HCT116 (cell line): ENCODE results near the gene PHACTR1. TPM values are rescaled to one million over a fixed set of nuclear protein-coding genes. Genes with fewer than 3 reads are reported as not detected.

ENCODE experiments used
- ATAC-seq: fragments of 200-7000 bp; cut with Tn5 transposase; 2 replicates; pipeline ENCODE4 v1.9.1; 2020; ENCODE audit warnings: mild to moderate bottlenecking, moderate library complexity
- BruUV-seq: library from RNA; stranded (reverse); fragments of 400-500 nt; replicated peaks from 2 replicates; lab custom pipeline; 2021; lab: Mats Ljungman, UMichigan
- CTCF ChIA-PET: fragments of 300-600 bp; sonication (Branson Sonifier 250); formaldehyde crosslinking; loops from one replicate; lab custom pipeline; 2021; ENCODE audit warnings: antibody characterized with exemption; lab: Charles Lee
- POLR2A ChIA-PET: fragments of 300-600, 350-600 bp; sonication (Branson Sonifier 250); formaldehyde crosslinking; loops from one replicate; lab custom pipeline; 2021; ENCODE audit warnings: antibody characterized with exemption; lab: Charles Lee
- RAD21 ChIA-PET, 2 experiments: fragments of 300-600 bp; sonication (Branson Sonifier 250); formaldehyde crosslinking; loops; one replicate each; lab custom pipeline; 2023; ENCODE audit warnings: low total read pairs in 2 of 2; ENCODE audit not compliant: uncharacterized antibody in 2 of 2, unreplicated experiment in 2 of 2, low non-redundant PET in 1 of 2; lab: Charles Lee
- DNase-seq: peaks from one replicate; pipeline ENCODE4 v3.0.0-alpha.2; 2010; ENCODE audit warnings: low read depth, low spot score
- H2AFZ ChIP-seq: fragments of 200-600 bp; shearing (Covaris generic), sonication (generic); 2 replicates; pipeline ENCODE4 v1.6.1; 2017; ENCODE audit warnings: low read depth, mixed run types, mixed read lengths, antibody characterized with exemption, low read length; ENCODE audit not compliant: poor library complexity, severe bottlenecking
- H3K27ac ChIP-seq: 2 replicates; pipeline ENCODE4 v1.5.1; 2012; ENCODE audit warnings: low read depth, low read length
- H3K27me3 ChIP-seq: fragments of 200-600 bp; sonication (generic); 2 replicates; pipeline ENCODE4 v1.6.1; 2016; ENCODE audit warnings: mixed run types, low read length, mixed read lengths; ENCODE audit not compliant: insufficient read depth
- H3K36me3 ChIP-seq, 2 experiments: fragments of 200-500 bp in 1 of 2; fragments of 200-600 bp in 1 of 2; sonication (Bioruptor generic) in 1 of 2; sonication (generic) in 1 of 2; 2 replicates each; pipeline versions ENCODE4 v1.5.1 to v1.6.1; 2014 to 2016; ENCODE audit warnings: low read length in 2 of 2, inconsistent platforms in 1 of 2, mixed read lengths in 1 of 2, mixed run types in 1 of 2; ENCODE audit not compliant: insufficient read depth in 2 of 2, control insufficient read depth in 1 of 2
- H3K4me1 ChIP-seq, 2 experiments: fragments of 200-600 bp in 1 of 2; sonication (generic) in 1 of 2; 2 replicates each; pipeline versions ENCODE4 v1.5.1 to v1.6.1; 2012 to 2017; ENCODE audit warnings: low read length in 2 of 2, inconsistent platforms in 1 of 2, mild to moderate bottlenecking in 1 of 2, mixed read lengths in 1 of 2, mixed run types in 1 of 2, moderate library complexity in 1 of 2; ENCODE audit not compliant: insufficient read depth in 2 of 2, control insufficient read depth in 1 of 2
- H3K4me2 ChIP-seq: fragments of 200-600 bp; sonication (generic); 2 replicates; pipeline ENCODE4 v1.6.1; 2017; ENCODE audit warnings: mixed run types, low read length, mixed read lengths
- H3K4me3 ChIP-seq, 2 experiments: fragments of 200-600 bp in 1 of 2; sonication (generic) in 1 of 2; replicated peaks in 1 of 2; 2 replicates each; pipeline ENCODE4 v1.5.1; 2011 to 2016; ENCODE audit warnings: low read length in 2 of 2, control low read depth in 1 of 2, low read depth in 1 of 2, mild to moderate bottlenecking in 1 of 2, mixed read lengths in 1 of 2, mixed run types in 1 of 2
- H3K79me2 ChIP-seq: fragments of 200-600 bp; sonication (generic); 2 replicates; pipeline ENCODE4 v1.6.1; 2017; ENCODE audit warnings: mild to moderate bottlenecking, mixed run types, low read length, moderate library complexity, mixed read lengths; ENCODE audit not compliant: insufficient read depth
- H3K9ac ChIP-seq: fragments of 200-600 bp; sonication (generic); 2 replicates; pipeline ENCODE4 v1.6.1; 2016; ENCODE audit warnings: low read length, mixed read lengths
- H3K9me2 ChIP-seq: fragments of 200-600 bp; sonication (generic), shearing (Covaris generic); 2 replicates; pipeline ENCODE4 v1.6.1; 2017; ENCODE audit warnings: mixed run types, mild to moderate bottlenecking, moderate library complexity; ENCODE audit not compliant: insufficient read depth
- H3K9me3 ChIP-seq, 2 experiments: fragments of 200-500 bp in 1 of 2; fragments of 200-600 bp in 1 of 2; sonication (Bioruptor generic) in 1 of 2; sonication (generic) in 1 of 2; 2 replicates each; pipeline ENCODE4 v1.6.1; 2014 to 2017; ENCODE audit warnings: low read length in 2 of 2, mixed read lengths in 2 of 2, inconsistent platforms in 1 of 2, low read depth in 1 of 2, mild to moderate bottlenecking in 1 of 2, mixed run types in 1 of 2, moderate library complexity in 1 of 2; ENCODE audit not compliant: control insufficient read depth in 1 of 2, insufficient read depth in 1 of 2
- H4K20me1 ChIP-seq: fragments of 200-600 bp; sonication (generic), shearing (Covaris generic); 2 replicates; pipeline ENCODE4 v1.6.1; 2017; ENCODE audit warnings: mixed run types, mild to moderate bottlenecking, moderate library complexity; ENCODE audit not compliant: insufficient read depth
- CBX3 ChIP-seq: IDR thresholded peaks from 2 replicates; pipeline ENCODE4 v1.6.1; 2012; ENCODE audit warnings: low read depth
- CEBPB ChIP-seq: IDR thresholded peaks from 2 replicates; pipeline ENCODE4 v1.6.1; 2012; ENCODE audit warnings: low read depth
- CTCF ChIP-seq, 3 experiments: fragments of 200-600 bp in 1 of 3; sonication (generic) in 1 of 3; IDR thresholded peaks in 2 of 3; conservative IDR thresholded peaks in 1 of 3; 2 replicates each; pipeline ENCODE4 v1.5.1; 2012 to 2017; ENCODE audit warnings: low read depth in 2 of 3, low read length in 2 of 3, antibody characterized with exemption in 1 of 3, borderline replicate concordance in 1 of 3, control low read depth in 1 of 3, mild to moderate bottlenecking in 1 of 3, mixed read lengths in 1 of 3, mixed run types in 1 of 3, moderate library complexity in 1 of 3; ENCODE audit not compliant: insufficient read depth in 1 of 3
- EZH2phosphoT487 ChIP-seq: fragments of 200-600 bp; IDR thresholded peaks from 2 replicates; pipeline ENCODE4 v1.6.1; 2018; ENCODE audit warnings: antibody characterized with exemption, borderline replicate concordance
- FOSL1 ChIP-seq: IDR thresholded peaks from 2 replicates; pipeline ENCODE4 v1.6.1; 2012; ENCODE audit warnings: low read depth
- POLR2A ChIP-seq: IDR thresholded peaks from 2 replicates; pipeline ENCODE4 v1.7.0; 2011; ENCODE audit warnings: borderline replicate concordance; ENCODE audit not compliant: insufficient read depth, insufficient read length; ENCODE audit errors: extremely low read depth
- POLR2AphosphoS5 ChIP-seq: IDR thresholded peaks from 2 replicates; pipeline ENCODE4 v1.6.1; 2011; ENCODE audit warnings: mild to moderate bottlenecking, low read depth, low read length, moderate library complexity
- RAD21 ChIP-seq: IDR thresholded peaks from 2 replicates; pipeline ENCODE4 v1.6.1; 2012; ENCODE audit warnings: low read depth, mild to moderate bottlenecking
- REST ChIP-seq: IDR thresholded peaks from 2 replicates; pipeline ENCODE4 v1.6.1; 2012; ENCODE audit warnings: low read depth
- SP1 ChIP-seq: IDR thresholded peaks from 2 replicates; pipeline ENCODE4 v1.6.1; 2012; ENCODE audit warnings: low read depth
- SRF ChIP-seq: IDR thresholded peaks from 2 replicates; pipeline ENCODE4 v1.6.1; 2012; ENCODE audit warnings: low read depth
- ZBTB33 ChIP-seq: IDR thresholded peaks from 2 replicates; pipeline ENCODE4 v1.6.1; 2011; ENCODE audit warnings: mild to moderate bottlenecking, low read length, moderate library complexity; ENCODE audit not compliant: insufficient replicate concordance; ENCODE audit errors: extremely low read depth
- ZNF274 ChIP-seq: fragments of 200-500 bp; sonication (Bioruptor generic); IDR thresholded peaks from 2 replicates; pipeline ENCODE4 v1.6.1; 2014; ENCODE audit warnings: mild to moderate bottlenecking, low read depth, low read length, inconsistent platforms
- intact Hi-C: fragments of 100-400 bp; cut with micrococcal nuclease; formaldehyde crosslinking; loops from 2 replicates; pipeline ENCODE4 v1.10.0; 2022
- total RNA-seq: library from RNA; stranded (reverse); gene quantifications from one replicate; pipeline ENCODE4 v1.2.1, GENCODE V29; 2021; ENCODE audit not compliant: unreplicated experiment

The PHACTR1 gene
- total RNA-seq, 1 experiment from 2014 or later, result 0.17 TPM

- H3K4me1 ChIP-seq, result no peaks in the 10 kb centered on the region
- ChIA-PET RAD21 (no interaction called here), POLR2A (no interaction called here)
- no peaks in the 10 kb centered on the region for H4K20me1 ChIP-seq
- H2AFZ ChIP-seq, result no peak overlapping the region
- ATAC-seq, result no peak
- BruUV-seq, result no TSS peak
- H3K27ac ChIP-seq, result no peak overlapping the region
- no peak for DNase-seq
- no peak overlapping the region for H3K9ac ChIP-seq
- no peak overlapping the region for H3K4me3 ChIP-seq
- intact Hi-C loops, result no loop called here
- no peak for TF ChIP-seq ZBTB33
- TF ChIP-seq CEBPB, result no peak
- TF ChIP-seq, all 23 proteins: peak for 0
- Histone ChIP-seq H3K79me2 (no peaks in the 10 kb centered on the region), H3K9me3 (no peaks in the 10 kb centered on the region), H3K9me2 (no peaks in the 10 kb centered on the region), H3K27me3 (peaks cover 25% of the 10 kb centered on the region), H3K36me3 (no peaks in the 10 kb centered on the region), H3K4me2 (no peak overlapping the region)
- CTCF ChIA-PET, result no interaction called here
Measured at GRCh38 chr6:13066820-13067219, 350.3 kb downstream of the PHACTR1 start.

GRCh38 chr6:13068586-13069210 lies 352.1 kb downstream of the PHACTR1 start:
- Histone ChIP-seq H3K36me3 (no peaks in the 10 kb centered on the region), H4K20me1 (no peaks in the 10 kb centered on the region), H3K9ac (no peak overlapping the region), H3K79me2 (no peaks in the 10 kb centered on the region), H3K9me2 (no peaks in the 10 kb centered on the region), H3K27me3 (peaks cover 22% of the 10 kb centered on the region), H3K4me3 (no peak overlapping the region), H3K9me3 (no peaks in the 10 kb centered on the region), H3K4me1 (no peaks in the 10 kb centered on the region), H2AFZ (no peak overlapping the region), H3K27ac (no peak overlapping the region), H3K4me2 (no peak overlapping the region)
- no TSS peak for BruUV-seq
- TF ChIP-seq CTCF (IDR thresholded peaks at IDR 0.05 in 2 of 3, conservative IDR thresholded peaks at IDR 0.05 in 1 of 3; ENCODE audit: borderline replicate concordance in 1 of 3, insufficient read depth in 1 of 3, low read depth in 2 of 3, low read length in 2 of 3), result no peak
- TF ChIP-seq ZNF274, result no peak
- no peak for TF ChIP-seq CBX3
- TF ChIP-seq POLR2A, result no peak
- no peak for TF ChIP-seq POLR2AphosphoS5
- no peak for TF ChIP-seq CEBPB
- no peak for TF ChIP-seq EZH2phosphoT487
- no peak for TF ChIP-seq RAD21
- no peak for TF ChIP-seq REST
- TF ChIP-seq SP1, result no peak
- no peak for TF ChIP-seq FOSL1
- no peak for TF ChIP-seq SRF
- ChIA-PET POLR2A (no interaction called here), RAD21 (no interaction called here), CTCF (no interaction called here)
- no peak for DNase-seq
- intact Hi-C loops, result no loop called here
- ATAC-seq, result no peak
